ENCODE data around the gene BAG5.

DNA sequence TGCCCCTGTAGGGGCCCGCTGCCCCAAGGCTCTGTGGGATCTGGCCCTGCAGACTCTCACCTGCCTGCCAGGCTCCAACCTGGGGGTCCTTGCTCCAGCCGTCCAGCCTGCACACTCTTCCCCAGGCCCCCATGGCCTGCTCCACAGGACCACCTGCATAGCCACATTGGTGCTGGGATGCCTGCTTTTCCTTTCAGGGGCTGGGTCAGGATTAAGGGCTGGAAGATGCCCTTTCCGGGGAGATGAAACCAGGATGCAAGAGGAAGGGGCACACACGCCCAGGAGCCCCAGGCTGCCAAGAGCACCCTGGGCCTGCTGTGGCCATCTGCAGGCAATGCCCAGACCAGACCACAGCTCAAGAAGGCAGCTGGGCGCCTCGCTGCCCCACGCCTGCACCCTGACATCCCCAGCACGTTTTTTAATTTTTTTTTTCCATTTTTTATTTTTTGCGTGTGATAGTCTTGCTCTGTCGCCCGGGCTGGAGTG is 15.0 kb downstream of the BAG5 start:
- TF ChIP-seq, protein P1, sequence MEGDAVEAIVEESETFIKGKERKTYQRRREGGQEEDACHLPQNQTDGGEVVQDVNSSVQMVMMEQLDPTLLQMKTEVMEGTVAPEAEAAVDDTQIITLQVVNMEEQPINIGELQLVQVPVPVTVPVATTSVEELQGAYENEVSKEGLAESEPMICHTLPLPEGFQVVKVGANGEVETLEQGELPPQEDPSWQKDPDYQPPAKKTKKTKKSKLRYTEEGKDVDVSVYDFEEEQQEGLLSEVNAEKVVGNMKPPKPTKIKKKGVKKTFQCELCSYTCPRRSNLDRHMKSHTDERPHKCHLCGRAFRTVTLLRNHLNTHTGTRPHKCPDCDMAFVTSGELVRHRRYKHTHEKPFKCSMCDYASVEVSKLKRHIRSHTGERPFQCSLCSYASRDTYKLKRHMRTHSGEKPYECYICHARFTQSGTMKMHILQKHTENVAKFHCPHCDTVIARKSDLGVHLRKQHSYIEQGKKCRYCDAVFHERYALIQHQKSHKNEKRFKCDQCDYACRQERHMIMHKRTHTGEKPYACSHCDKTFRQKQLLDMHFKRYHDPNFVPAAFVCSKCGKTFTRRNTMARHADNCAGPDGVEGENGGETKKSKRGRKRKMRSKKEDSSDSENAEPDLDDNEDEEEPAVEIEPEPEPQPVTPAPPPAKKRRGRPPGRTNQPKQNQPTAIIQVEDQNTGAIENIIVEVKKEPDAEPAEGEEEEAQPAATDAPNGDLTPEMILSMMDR (IDR thresholded peaks at IDR 0.05) = no peak
- TF ChIP-seq ZFX (IDR thresholded peaks at IDR 0.05; ENCODE audit: borderline replicate concordance) = no peak
